ENCODE results near the gene PHF12.
"Not testable (repeated sequence)": the region's sequence is repeated elsewhere in the genome, so short reads cannot be mapped to it uniquely, and the experiment has no call there.

Gene PHF12

GRCh38 chr17:28883967-28884702 lies 67.2 kb downstream of the PHF12 start:
- no peak for DNase-seq (ENCODE audit: low read depth in 2 of 2)

GRCh38 chr17:28882154-28882895 lies 69.0 kb downstream of the PHF12 start:
- no peak for DNase-seq (ENCODE audit: low read depth in 2 of 2)

DNA sequence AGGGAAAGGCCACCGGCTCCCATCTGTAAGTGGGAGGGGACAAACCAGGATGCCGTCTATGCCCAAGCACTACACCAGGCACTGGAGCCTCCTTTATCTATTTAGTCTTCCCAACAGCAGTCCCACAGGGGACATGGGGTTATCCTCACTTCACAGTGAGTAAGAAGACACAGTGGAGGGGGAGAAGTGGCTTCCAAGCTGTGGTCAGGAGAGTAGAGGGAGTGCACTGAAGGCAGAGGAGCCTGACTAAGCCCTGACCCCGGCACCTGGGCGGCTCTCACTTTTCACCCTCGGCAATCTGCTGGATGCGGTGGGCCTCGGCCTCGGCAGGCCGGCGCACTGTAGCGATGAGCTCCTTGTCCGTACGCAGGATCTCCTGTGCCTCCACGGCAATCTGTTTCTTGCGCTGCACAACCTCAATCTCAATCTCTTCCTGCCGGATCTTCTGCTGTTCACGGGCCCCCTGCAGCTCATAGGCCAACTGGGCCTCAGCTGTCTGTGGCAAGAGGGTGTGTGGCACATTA lies 69.7 kb downstream of the PHF12 start:
- no peak for DNase-seq (ENCODE audit: low read depth in 2 of 2)

DNA sequence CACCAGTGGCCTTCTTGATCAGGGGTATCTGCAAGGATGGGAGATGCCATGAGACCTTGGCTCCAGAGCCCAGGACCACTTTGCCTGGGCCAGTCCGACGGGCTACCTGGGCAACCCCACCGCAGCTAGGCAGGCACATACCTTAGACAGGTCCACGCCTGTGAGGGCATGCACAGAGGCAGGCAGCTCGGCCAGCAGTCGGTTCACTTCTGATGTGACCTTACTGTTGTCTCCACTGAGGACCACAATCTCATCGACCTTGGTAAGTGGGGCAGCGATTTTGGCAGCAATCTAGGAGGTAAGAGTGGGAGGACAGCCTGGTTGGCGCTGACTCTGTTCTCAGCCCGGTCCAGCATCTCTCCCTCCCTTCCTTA lies 70.8 kb downstream of the PHF12 start:
- no peak for DNase-seq (ENCODE audit: low read depth in 2 of 2)

GRCh38 chr17:28879886-28880571 lies 71.3 kb downstream of the PHF12 start:
- DNase-seq (ENCODE audit: low read depth in 2 of 2), result no peak

GRCh38 chr17:28878981-28879380 lies 72.3 kb downstream of the PHF12 start:
- DNase-seq (ENCODE audit: low read depth in 2 of 2), result no peak

- no peak for DNase-seq (ENCODE audit: low read depth in 2 of 2)
Measured at GRCh38 chr17:28878158-28878910, 73.0 kb downstream of the PHF12 start.

- DNase-seq (ENCODE audit: low read depth in 2 of 2), result not testable (repeated sequence)
Measured at GRCh38 chr17:28877150-28877711, 74.1 kb downstream of the PHF12 start.

DNA sequence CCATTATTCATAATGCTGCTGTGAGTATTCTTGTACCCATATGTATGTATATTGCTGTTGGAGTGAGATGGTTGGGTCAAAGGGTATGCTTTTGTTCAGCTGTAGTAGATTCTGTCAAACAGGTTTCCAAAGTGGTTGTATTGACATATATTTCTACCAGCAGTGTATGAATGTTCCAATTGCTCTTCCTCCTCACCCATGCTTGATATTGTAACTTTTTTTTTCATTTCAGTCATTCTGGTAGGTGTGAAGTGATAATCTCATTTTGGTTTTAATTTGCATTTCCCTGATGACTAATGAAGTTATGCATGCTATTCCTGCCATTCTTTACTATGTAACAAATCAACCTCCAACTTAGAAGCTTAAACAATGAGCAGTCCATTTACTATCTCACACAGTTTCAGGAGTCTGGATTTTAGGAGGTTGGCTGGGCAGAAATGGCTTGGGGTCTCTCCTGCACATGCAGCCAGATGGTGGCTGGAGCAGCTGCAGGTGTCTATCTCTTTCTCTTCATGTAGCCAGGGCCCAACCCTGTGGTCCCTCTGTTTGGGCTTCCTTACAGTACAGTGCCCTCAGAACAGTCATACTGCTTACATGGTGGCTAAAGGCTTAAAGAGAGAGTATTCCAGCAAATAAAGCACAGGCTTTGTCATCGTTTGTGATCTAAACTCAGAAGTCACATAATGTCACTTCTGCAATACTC lies 75.3 kb downstream of the PHF12 start:
- DNase-seq (ENCODE audit: low read depth in 2 of 2), result no peak

DNA sequence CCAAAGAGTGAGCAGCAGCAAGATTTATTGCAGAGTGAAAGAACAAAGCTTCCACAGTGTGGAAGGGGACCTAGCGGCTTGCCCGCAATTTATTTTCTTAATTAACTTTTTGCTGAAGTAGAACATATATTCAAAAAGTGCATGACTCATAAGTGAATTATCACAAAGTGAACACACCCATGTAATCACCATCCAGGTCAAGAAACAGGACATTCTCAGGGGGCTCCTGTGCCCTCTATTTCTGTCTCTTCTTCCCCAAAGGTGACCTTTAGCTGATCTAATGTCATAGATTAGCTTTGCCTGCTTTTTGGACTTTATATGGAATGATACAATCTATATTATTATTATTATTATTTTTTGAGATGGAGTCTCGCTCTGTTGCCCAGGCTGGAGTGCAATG lies 76.6 kb downstream of the PHF12 start:
- DNase-seq (ENCODE audit: low read depth in 2 of 2), result no peak

DNA sequence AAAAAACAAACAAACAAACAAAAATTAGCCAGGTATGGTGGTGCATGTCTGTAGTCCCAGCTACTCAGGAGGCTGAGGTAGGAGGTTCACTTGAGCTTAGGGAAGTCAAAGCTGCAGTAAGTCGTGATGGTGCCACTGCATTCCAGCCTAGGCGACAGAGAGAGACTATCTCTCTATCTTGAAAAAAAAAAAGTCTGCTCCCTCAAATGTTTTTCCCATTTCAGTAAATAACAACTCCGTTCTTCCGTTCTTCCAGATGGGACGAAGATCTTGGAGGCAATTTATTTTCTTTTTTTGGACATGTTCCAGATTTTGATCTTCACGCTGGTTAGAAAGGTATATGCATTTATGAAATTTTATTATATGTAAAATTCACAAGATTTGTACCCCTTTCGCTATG lies 77.5 kb downstream of the PHF12 start:
- no peak for DNase-seq (ENCODE audit: low read depth in 2 of 2)

DNA sequence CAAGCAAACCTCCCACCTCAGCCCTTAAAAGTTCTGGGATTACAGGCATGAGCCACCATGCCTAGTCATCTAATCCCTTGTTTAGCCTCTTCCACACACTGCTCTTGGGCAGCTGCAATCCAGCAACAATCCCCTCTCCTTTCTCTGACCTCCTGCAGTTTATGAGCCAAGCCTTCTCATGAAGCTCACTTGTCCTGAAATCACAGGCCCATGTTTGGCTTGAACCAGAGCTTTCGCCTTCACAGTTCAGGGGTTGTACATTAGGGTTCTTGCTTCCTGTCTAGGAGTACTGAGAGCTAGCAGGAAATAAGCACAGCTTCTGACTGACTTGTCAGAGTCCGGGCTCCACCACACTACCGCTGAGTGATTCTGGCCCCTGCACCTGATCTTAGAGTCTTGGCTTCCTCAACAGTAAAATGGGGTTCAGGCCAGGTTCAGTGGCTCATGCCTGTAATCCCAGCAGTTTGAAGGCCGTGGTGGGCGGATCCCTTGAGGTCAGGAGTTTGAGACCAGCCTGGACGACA lies 80.2 kb downstream of the PHF12 start:
- no peak for DNase-seq (ENCODE audit: low read depth in 2 of 2)

GRCh38 chr17:28867276-28867675 lies 84.0 kb downstream of the PHF12 start:
- DNase-seq (ENCODE audit: low read depth in 2 of 2), result no peak

DNA sequence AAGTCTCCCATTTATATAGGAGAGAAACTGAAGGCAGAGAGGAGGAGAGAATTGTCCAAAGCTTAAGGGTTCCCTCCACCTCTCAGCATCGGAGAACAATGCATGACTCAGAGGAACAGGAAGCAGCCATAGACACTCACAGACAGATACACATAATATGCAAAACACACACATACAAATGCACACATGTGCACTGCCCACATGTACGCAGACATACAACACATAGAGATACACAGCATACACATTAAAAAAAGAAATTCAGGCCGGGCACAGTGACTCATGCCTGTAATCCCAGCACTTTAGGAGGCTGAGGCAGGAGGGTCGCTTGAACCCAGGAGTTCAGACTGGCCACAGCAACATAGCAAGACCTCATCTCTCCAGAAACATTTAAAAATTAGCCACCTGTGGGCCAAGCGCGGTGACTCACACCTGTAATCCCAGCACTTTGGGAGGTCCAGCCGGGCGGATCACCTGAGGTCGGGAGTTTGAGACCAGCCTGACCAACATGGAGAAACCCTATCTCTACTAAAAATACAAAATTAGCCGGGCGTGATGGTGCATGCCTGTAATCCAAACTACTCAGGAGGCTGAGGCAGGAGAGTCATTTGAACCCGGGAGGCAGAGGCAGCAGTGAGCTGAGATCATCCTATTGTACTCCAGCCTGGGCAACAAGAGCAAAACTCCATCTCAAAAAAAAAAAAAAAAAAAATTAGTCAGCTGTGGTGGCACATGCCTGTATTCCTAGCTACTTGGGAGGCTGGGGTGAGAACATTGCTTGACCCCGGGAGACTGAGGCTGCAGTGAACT lies 85.2 kb downstream of the PHF12 start:
- DNase-seq (ENCODE audit: low read depth in 2 of 2), result no peak

DNA sequence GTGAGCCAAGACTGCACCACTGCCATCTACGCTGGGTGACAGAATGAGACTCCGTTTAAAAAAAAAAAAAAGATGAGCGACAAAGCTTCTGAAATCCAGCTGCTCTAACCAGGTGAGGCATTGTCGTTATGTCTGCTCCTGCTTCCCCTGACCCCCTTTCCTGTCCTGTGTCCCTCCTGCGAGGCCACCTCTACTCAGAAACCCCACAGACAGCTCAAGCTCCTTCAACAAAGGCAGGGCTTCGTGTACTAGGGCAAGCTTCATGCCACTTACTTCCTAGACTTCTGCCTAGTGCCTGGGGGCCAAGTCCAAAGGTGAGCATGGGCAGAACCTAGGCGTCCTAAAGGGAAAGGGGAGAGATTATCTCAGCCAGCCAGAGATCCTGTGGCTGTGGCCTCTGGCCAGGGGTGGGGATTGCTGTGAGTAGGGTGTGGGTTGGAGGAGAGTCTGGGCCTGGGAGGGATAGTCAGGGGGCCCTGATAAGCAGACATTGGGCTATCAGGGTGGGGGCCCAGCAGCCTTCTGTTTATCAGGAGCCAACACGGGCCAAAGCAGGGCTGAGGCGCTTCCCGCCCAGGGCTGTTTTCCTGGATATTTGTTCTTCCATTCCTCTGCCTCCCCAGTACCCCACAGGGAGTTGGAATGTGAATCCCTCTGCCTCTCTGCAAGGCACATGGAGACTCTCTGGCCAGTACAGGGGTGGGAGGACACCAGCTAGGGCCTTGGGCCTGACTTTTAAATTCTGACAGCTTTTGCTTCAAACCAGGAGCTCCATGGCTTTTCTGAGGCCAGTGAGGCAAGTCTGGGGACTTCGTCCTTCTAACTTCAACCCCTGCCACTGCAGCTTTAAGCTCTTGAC lies 86.1 kb downstream of the PHF12 start:
- no peak for DNase-seq (ENCODE audit: low read depth in 2 of 2)

GRCh38 chr17:28863953-28864352 lies 87.4 kb downstream of the PHF12 start:
- no peak for DNase-seq (ENCODE audit: low read depth in 2 of 2)

GRCh38 chr17:28862561-28862960 lies 88.8 kb downstream of the PHF12 start:
- DNase-seq (ENCODE audit: low read depth in 2 of 2), result no peak

GRCh38 chr17:28861393-28862203 lies 89.7 kb downstream of the PHF12 start:
- DNase-seq (ENCODE audit: low read depth in 2 of 2), result no peak

Data from stimulated activated CD8-positive, alpha-beta memory T cell treated with anti-CD3 and anti-CD28 coated beads, Interleukin-15, amount 100 ng/mL, for 48 hours (primary cell).